GM23338 (cell line): Measurements from ENCODE around the gene LPA. TPM values are rescaled to one million over a fixed set of nuclear protein-coding genes. Genes with fewer than 3 reads are reported as not detected.

Experiments
- ATAC-seq: fragments of 200-7000 bp; cut with Tn5 transposase; 3 replicates; pipeline ENCODE4 v1.9.1; 2020
- DNase-seq: peaks from one replicate; pipeline ENCODE4 v3.0.0-alpha.2; 2015; ENCODE audit warnings: low spot score
- H2AFZ ChIP-seq: fragments of 200-600 bp; sonication (generic); 2 replicates; pipeline ENCODE4 v1.8.0; 2016; ENCODE audit warnings: antibody characterized with exemption, mild to moderate bottlenecking, moderate library complexity
- H3F3A ChIP-seq: fragments of 200-600 bp; sonication (generic); replicated peaks from 2 replicates; pipeline ENCODE4 v1.8.0; 2017; ENCODE audit warnings: antibody characterized with exemption, mixed run types, low read depth
- H3K27ac ChIP-seq: fragments of 200-600 bp; sonication (generic); 2 replicates; pipeline ENCODE4 v1.6.1; 2016; ENCODE audit warnings: low read depth
- H3K27me3 ChIP-seq: fragments of 200-600 bp; sonication (generic); 2 replicates; pipeline ENCODE4 v1.8.0; 2016; ENCODE audit warnings: mild to moderate bottlenecking, mixed run types, moderate library complexity; ENCODE audit not compliant: insufficient read depth
- H3K36me3 ChIP-seq: fragments of 200-600 bp; sonication (generic); 2 replicates; pipeline ENCODE4 v1.8.0; 2016; ENCODE audit warnings: mild to moderate bottlenecking; ENCODE audit not compliant: insufficient read depth
- H3K4me1 ChIP-seq: fragments of 200-600 bp; sonication (generic); 2 replicates; pipeline ENCODE4 v1.8.0; 2016; ENCODE audit warnings: mild to moderate bottlenecking, moderate library complexity; ENCODE audit not compliant: insufficient read depth
- H3K4me2 ChIP-seq: fragments of 200-600 bp; sonication (generic); 2 replicates; pipeline ENCODE4 v1.7.1; 2017; ENCODE audit warnings: mixed run types
- H3K4me3 ChIP-seq: fragments of 200-600 bp; sonication (generic); 2 replicates; pipeline ENCODE4 v1.6.1; 2016; ENCODE audit warnings: mixed run types
- H3K79me2 ChIP-seq: fragments of 200-600 bp; sonication (generic); replicated peaks from 2 replicates; pipeline ENCODE4 v1.8.0; 2017; ENCODE audit warnings: mild to moderate bottlenecking; ENCODE audit not compliant: insufficient read depth
- H3K9me2 ChIP-seq: fragments of 200-600 bp; sonication (generic); 2 replicates; pipeline ENCODE4 v1.8.0; 2017; ENCODE audit not compliant: insufficient read depth
- H4K20me1 ChIP-seq: fragments of 200-600 bp; sonication (generic); replicated peaks from 2 replicates; pipeline ENCODE4 v1.8.0; 2017; ENCODE audit warnings: mild to moderate bottlenecking; ENCODE audit not compliant: insufficient read depth
- H3K27ac Mint-ChIP-seq: 2 replicates; pipeline ENCODE4 v1.8.0; 2020; ENCODE audit warnings: inconsistent platforms, mild to moderate bottlenecking, moderate library complexity, mixed read lengths
- H3K27me3 Mint-ChIP-seq: 3 replicates; pipeline ENCODE4 v1.8.0; 2022; ENCODE audit warnings: low read depth, mild to moderate bottlenecking, moderate library complexity, mixed read lengths, inconsistent platforms; ENCODE audit not compliant: insufficient read depth, poor library complexity
- H3K36me3 Mint-ChIP-seq: 3 replicates; pipeline ENCODE4 v1.8.0; 2021; ENCODE audit warnings: low read depth, mild to moderate bottlenecking, inconsistent platforms, moderate library complexity, mixed read lengths
- H3K4me1 Mint-ChIP-seq: 3 replicates; pipeline ENCODE4 v1.8.0; 2020; ENCODE audit warnings: mild to moderate bottlenecking, inconsistent platforms, mixed read lengths
- H3K4me3 Mint-ChIP-seq: 3 replicates; pipeline ENCODE4 v1.8.0; 2021; ENCODE audit warnings: moderate library complexity, mild to moderate bottlenecking, inconsistent platforms, mixed read lengths
- H3K9me3 Mint-ChIP-seq: 3 replicates; pipeline ENCODE4 v1.8.0; 2020; ENCODE audit warnings: moderate library complexity, mild to moderate bottlenecking, inconsistent platforms, mixed read lengths
- CREB1 ChIP-seq: fragments of 250-450 bp; sonication (Bioruptor Pico); IDR thresholded peaks from 2 replicates; pipeline ENCODE4 v1.5.0; 2020; ENCODE audit warnings: low read depth, mild to moderate bottlenecking, moderate library complexity
- EZH2 ChIP-seq: fragments of 200-600 bp; sonication (generic); IDR thresholded peaks from one replicate; pipeline ENCODE4 v1.8.0; 2017; ENCODE audit warnings: antibody characterized with exemption, mild to moderate bottlenecking, low read depth; ENCODE audit not compliant: unreplicated experiment
- POLR2AphosphoS5 ChIP-seq: IDR thresholded peaks from 2 replicates; pipeline ENCODE4 v1.6.1; 2016; ENCODE audit warnings: antibody characterized with exemption, low read depth
- ZNF114 ChIP-seq: fragments of 250-450 bp; sonication (Bioruptor Pico); IDR thresholded peaks from 2 replicates; pipeline ENCODE4 v1.5.0; 2020; ENCODE audit warnings: mild to moderate bottlenecking, moderate library complexity
- ZNF331 ChIP-seq: fragments of 250-450 bp; sonication (Bioruptor Pico); IDR thresholded peaks from 2 replicates; pipeline ENCODE4 v1.5.0; 2020; ENCODE audit warnings: low read depth, mild to moderate bottlenecking, moderate library complexity
- ZNF462 ChIP-seq: fragments of 250-450 bp; sonication (Bioruptor Pico); IDR thresholded peaks from 2 replicates; pipeline ENCODE4 v1.5.0; 2020; ENCODE audit warnings: mild to moderate bottlenecking, moderate library complexity
- polyA plus RNA-seq: library from polyadenylated mRNA; unstranded; fragments of >200 nt; fragmentation: Nextera tagmentation; extraction: Ambion mirVana; gene quantifications from 2 replicates; pipeline ENCODE4 v1.2.1, GENCODE V29; 2016
- total RNA-seq: library from RNA; depleted of rRNA; stranded (reverse); fragments of >200 nt; shearing (Covaris generic); gene quantifications from 2 replicates; pipeline ENCODE4 v1.2.3, GENCODE V29; 2014

The LPA gene
- total and polyA plus RNA-seq, 2 experiments from 2014 or later = 0.17 TPM; not detected in 1

- TF ChIP-seq ZNF462 (no peak), CREB1 (CRISPR knock-in tag) (no peak)
Measured at GRCh38 chr6:160583794-160584193, 80.3 kb downstream of the LPA start (continued).

- Histone ChIP-seq H3K79me2 (no peaks in the 10 kb centered on the region), H3K36me3 (no peaks in the 10 kb centered on the region), H3K27ac (no peak overlapping the region), H3K4me2 (no peak overlapping the region), H2AFZ (no peak overlapping the region), H3F3A (no peaks in the 10 kb centered on the region), H3K4me3 (no peak overlapping the region), H4K20me1 (no peaks in the 10 kb centered on the region), H3K9me2 (peaks cover 19% of the 10 kb centered on the region; the same call in 1 of the 2 replicates), H3K27me3 (no peaks in the 10 kb centered on the region), H3K4me1 (no peaks in the 10 kb centered on the region)
- no peaks in the 10 kb centered on the region for H3K4me1 Mint-ChIP-seq
- no peak overlapping the region for H3K27ac Mint-ChIP-seq
- peaks cover 61% of the 10 kb centered on the region for H3K9me3 Mint-ChIP-seq
- H3K4me3 Mint-ChIP-seq = no peak overlapping the region
- TF ChIP-seq EZH2 (no peak), ZNF331 (CRISPR knock-in tag) (no peak), ZNF114 (no peak), ZNF462 (no peak), POLR2AphosphoS5 (no peak)
- H3K36me3 Mint-ChIP-seq = peaks cover 8% of the 10 kb centered on the region; the same call in 2 of the 3 replicates
- no peak for ATAC-seq
- H3K27me3 Mint-ChIP-seq = no peaks in the 10 kb centered on the region
- no peak for DNase-seq
Measured at GRCh38 chr6:160581406-160581805, 82.7 kb downstream of the LPA start.
